ENCODE measurements around the gene RASL10B. TPM values are rescaled to one million over a fixed set of nuclear protein-coding genes. Genes with fewer than 3 reads are reported as not detected.

RASL10B gene
- total RNA-seq, 1 experiment from 2014 or later, result 4.3 TPM

DNA sequence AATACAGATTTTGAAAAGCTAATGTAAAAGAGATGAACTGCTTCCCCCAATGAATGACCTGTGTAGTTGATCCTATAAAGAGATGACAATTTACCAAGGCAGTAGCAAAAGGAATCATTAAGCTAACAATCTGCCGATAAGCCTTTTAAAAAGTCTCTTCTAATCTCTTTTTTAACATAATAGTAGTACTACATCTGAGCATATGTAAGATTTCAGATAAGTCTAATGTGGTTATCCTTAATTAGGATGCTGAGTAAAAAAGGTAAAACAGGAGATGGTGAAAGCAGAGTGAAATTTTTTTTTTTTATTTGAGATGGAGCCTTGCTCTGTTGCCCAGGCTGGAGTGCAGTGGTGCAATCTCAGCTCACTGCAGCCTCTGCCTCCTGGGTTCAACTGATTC lies 26.2 kb upstream of the RASL10B start:
- ATAC-seq (no peak), DNase-seq (ENCODE audit: low read depth, low spot score) (no peak)
- no TSS peak for BruUV-seq (replicated peaks)
- intact Hi-C loops (cut with micrococcal nuclease; ENCODE audit: unreplicated experiment) (no loop called here), in situ Hi-C loops (cut with HindIII; ENCODE audit: low pct_unique_long_range_greater_than_20kb, low sequenced_read_pairs) (no loop called here)
- TF ChIP-seq TCF7L2 (IDR thresholded peaks at IDR 0.05; ENCODE audit: low read depth, low read length) (no peak), POLR2AphosphoS5 (IDR thresholded peaks at IDR 0.05; ENCODE audit: low read depth, low read length) (no peak), CTCF (IDR thresholded peaks at IDR 0.05) (no peak), SIN3A (IDR thresholded peaks at IDR 0.05; ENCODE audit: borderline replicate concordance, insufficient read depth, low read depth, low read length) (no peak)
- TF ChIP-seq, protein P1, sequence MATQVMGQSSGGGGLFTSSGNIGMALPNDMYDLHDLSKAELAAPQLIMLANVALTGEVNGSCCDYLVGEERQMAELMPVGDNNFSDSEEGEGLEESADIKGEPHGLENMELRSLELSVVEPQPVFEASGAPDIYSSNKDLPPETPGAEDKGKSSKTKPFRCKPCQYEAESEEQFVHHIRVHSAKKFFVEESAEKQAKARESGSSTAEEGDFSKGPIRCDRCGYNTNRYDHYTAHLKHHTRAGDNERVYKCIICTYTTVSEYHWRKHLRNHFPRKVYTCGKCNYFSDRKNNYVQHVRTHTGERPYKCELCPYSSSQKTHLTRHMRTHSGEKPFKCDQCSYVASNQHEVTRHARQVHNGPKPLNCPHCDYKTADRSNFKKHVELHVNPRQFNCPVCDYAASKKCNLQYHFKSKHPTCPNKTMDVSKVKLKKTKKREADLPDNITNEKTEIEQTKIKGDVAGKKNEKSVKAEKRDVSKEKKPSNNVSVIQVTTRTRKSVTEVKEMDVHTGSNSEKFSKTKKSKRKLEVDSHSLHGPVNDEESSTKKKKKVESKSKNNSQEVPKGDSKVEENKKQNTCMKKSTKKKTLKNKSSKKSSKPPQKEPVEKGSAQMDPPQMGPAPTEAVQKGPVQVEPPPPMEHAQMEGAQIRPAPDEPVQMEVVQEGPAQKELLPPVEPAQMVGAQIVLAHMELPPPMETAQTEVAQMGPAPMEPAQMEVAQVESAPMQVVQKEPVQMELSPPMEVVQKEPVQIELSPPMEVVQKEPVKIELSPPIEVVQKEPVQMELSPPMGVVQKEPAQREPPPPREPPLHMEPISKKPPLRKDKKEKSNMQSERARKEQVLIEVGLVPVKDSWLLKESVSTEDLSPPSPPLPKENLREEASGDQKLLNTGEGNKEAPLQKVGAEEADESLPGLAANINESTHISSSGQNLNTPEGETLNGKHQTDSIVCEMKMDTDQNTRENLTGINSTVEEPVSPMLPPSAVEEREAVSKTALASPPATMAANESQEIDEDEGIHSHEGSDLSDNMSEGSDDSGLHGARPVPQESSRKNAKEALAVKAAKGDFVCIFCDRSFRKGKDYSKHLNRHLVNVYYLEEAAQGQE (IDR thresholded peaks at IDR 0.05; ENCODE audit: insufficient read depth in 1 of 2, low read depth in 2 of 2, low read length in 1 of 2), result no peak
- Histone ChIP-seq H3K9me3 (ENCODE audit: control insufficient read depth, insufficient read depth, low read depth, low read length) (no peaks in the 10 kb centered on the region), H3K27me3 (ENCODE audit: control insufficient read depth, insufficient read depth, low read length) (no peaks in the 10 kb centered on the region), H3K4me1 (ENCODE audit: control insufficient read depth, insufficient read depth, low read length) (no peaks in the 10 kb centered on the region), H3K36me3 (ENCODE audit: control insufficient read depth, insufficient read depth, low read length) (peaks cover 17% of the 10 kb centered on the region; the same call in 1 of the 2 replicates), H3K27ac (ENCODE audit: low read length) (no peak overlapping the region), H3K4me3 (ENCODE audit: low read depth in 2 of 2, low read length in 2 of 2) (no peak overlapping the region)
- ChIA-PET CTCF (no interaction called here), POLR2A (no interaction called here)

- POLR2A ChIA-PET, result no interaction called here
- no peak for DNase-seq (ENCODE audit: low read depth, low spot score)
Observed at GRCh38 chr17:35705705-35706104, 25.7 kb upstream of the RASL10B start.

More at GRCh38 chr17:35705705-35706104, 25.7 kb upstream of the RASL10B start:
- H3K27me3 ChIP-seq (ENCODE audit: control insufficient read depth, insufficient read depth, low read length), result no peaks in the 10 kb centered on the region
- in situ Hi-C loops (cut with HindIII; ENCODE audit: low pct_unique_long_range_greater_than_20kb, low sequenced_read_pairs), result no loop called here
- peaks cover 20% of the 10 kb centered on the region; the same call in 1 of the 2 replicates for H3K36me3 ChIP-seq (ENCODE audit: control insufficient read depth, insufficient read depth, low read length)
- H3K4me1 ChIP-seq (ENCODE audit: control insufficient read depth, insufficient read depth, low read length), result no peaks in the 10 kb centered on the region
- TF ChIP-seq, protein P1 (IDR thresholded peaks at IDR 0.05; ENCODE audit: insufficient read depth in 1 of 2, low read depth in 2 of 2, low read length in 1 of 2), result no peak
- no peak for TF ChIP-seq POLR2AphosphoS5 (IDR thresholded peaks at IDR 0.05; ENCODE audit: low read depth, low read length)
- no peak for TF ChIP-seq CTCF (IDR thresholded peaks at IDR 0.05)
- TF ChIP-seq SIN3A (IDR thresholded peaks at IDR 0.05; ENCODE audit: borderline replicate concordance, insufficient read depth, low read depth, low read length), result no peak
- no peak for TF ChIP-seq TCF7L2 (IDR thresholded peaks at IDR 0.05; ENCODE audit: low read depth, low read length)
- CTCF ChIA-PET, result no interaction called here
- H3K4me3 ChIP-seq (ENCODE audit: low read depth in 2 of 2, low read length in 2 of 2), result no peak overlapping the region
- no peak for ATAC-seq
- H3K27ac ChIP-seq (ENCODE audit: low read length), result no peak overlapping the region
- no TSS peak for BruUV-seq (replicated peaks)
- H3K9me3 ChIP-seq (ENCODE audit: control insufficient read depth, insufficient read depth, low read depth, low read length), result no peaks in the 10 kb centered on the region
- intact Hi-C loops (cut with micrococcal nuclease; ENCODE audit: unreplicated experiment), result no loop called here

Data from Panc1 (cell line).